ENCODE data around the gene DEPDC7. TPM values are rescaled to one million over a fixed set of nuclear protein-coding genes. Genes with fewer than 3 reads are reported as not detected.
A peak's percentile ranks its signal among the peaks of the same experiment; 100 is the strongest.
"Not testable (repeated sequence)": the region's sequence is repeated elsewhere in the genome, so short reads cannot be mapped to it uniquely, and the experiment has no call there.

DEPDC7 gene
- 0.91 TPM for polyA plus RNA-seq (2012; ENCODE audit: insufficient read depth, insufficient read length, low read depth)

DNA sequence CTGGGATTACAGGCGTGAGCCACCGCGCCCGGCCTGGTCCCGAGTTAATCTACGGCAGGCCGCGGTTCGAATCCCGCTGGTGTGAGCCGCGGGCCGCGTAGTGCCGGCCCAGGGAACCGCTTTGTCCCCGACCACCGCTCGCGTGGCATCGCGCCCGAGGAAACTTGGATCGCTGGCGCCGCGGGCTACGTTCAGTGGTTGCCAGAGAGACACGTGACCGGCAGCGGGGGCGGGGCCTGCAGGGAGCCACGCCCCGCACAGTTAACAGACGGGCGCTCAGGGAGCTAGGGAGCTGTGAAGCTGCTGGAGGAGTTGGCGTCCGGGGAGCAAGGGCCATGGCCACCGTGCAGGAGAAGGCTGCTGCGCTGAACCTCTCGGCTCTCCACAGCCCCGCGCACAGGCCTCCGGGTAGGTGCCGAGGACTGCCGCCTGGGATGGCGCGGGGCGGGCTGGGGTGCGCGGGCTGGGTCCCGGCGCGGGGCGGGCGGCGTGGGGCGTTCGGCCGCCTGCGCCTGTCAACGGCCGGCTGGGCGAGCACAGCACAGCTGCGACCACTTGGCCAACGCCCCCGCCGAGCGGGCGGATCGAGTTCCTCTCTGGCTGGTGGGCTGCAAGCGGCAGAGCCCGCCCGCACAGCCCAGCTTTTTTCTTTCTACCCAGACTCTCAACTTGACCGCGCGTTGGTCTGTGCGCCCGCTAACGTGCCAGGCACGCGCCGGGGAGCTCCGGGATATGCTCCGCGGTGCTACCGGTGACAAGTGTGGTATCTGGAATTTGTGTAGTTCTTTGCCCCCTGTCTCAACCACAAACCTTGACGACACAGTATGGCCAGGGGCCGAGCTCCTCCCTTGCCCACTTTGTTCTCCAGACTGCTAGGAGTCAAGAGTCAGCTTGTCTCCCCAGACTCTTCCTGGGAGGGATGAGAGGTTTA lies at the start of gene DEPDC7:
TSS of gene DEPDC7 (plus strand) at position 258 of the 931 bp plus-strand sequence. CDS start at position 336, 78 bp downstream.
- H3K4me1 ChIP-seq, result no peaks in the 10 kb centered on the region
- DNase-seq, result peak; percentile 88

DNA sequence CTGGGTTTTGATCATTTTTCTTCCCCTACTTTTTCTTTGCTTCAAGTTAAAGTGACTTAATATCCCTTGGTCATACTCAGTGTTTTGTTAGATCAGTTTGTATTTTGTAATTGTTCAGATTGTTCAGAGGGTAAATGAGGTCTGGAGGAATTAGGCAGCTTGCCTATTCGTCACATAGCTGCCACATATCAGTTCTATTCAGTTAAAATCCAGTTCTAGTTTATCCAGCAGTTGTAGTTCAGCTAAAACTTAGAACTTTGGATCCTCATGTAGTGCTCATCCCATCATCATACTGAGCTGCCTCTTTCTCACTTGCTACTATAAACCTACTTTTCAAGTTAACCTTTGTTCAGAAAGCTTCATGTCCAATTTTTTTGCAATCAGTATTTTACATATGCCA lies 47.1 kb upstream of the DEPDC7 start:
- Histone ChIP-seq H3K27me3 (no peaks in the 10 kb centered on the region), H3K4me1 (no peaks in the 10 kb centered on the region), H3K36me3 (no peaks in the 10 kb centered on the region), H3K9me3 (no peaks in the 10 kb centered on the region), H3K4me3 (ENCODE audit: low read depth, low read length) (no peak overlapping the region)
- TF ChIP-seq, protein P1, sequence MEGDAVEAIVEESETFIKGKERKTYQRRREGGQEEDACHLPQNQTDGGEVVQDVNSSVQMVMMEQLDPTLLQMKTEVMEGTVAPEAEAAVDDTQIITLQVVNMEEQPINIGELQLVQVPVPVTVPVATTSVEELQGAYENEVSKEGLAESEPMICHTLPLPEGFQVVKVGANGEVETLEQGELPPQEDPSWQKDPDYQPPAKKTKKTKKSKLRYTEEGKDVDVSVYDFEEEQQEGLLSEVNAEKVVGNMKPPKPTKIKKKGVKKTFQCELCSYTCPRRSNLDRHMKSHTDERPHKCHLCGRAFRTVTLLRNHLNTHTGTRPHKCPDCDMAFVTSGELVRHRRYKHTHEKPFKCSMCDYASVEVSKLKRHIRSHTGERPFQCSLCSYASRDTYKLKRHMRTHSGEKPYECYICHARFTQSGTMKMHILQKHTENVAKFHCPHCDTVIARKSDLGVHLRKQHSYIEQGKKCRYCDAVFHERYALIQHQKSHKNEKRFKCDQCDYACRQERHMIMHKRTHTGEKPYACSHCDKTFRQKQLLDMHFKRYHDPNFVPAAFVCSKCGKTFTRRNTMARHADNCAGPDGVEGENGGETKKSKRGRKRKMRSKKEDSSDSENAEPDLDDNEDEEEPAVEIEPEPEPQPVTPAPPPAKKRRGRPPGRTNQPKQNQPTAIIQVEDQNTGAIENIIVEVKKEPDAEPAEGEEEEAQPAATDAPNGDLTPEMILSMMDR (IDR thresholded peaks at IDR 0.05; ENCODE audit: low read depth, low read length), result no peak
- no peak for DNase-seq

More for the DNA sequence above, at the start of gene DEPDC7:
- H3K27me3 ChIP-seq, result no peaks in the 10 kb centered on the region
- TF ChIP-seq, protein P1 (IDR thresholded peaks at IDR 0.05; ENCODE audit: low read depth, low read length), result no peak
- H3K4me3 ChIP-seq (ENCODE audit: low read depth, low read length), result peak within 1 kb of the TSS; percentile 58
- no peaks in the 10 kb centered on the region for H3K36me3 ChIP-seq
- H3K9me3 ChIP-seq, result no peaks in the 10 kb centered on the region

DNA sequence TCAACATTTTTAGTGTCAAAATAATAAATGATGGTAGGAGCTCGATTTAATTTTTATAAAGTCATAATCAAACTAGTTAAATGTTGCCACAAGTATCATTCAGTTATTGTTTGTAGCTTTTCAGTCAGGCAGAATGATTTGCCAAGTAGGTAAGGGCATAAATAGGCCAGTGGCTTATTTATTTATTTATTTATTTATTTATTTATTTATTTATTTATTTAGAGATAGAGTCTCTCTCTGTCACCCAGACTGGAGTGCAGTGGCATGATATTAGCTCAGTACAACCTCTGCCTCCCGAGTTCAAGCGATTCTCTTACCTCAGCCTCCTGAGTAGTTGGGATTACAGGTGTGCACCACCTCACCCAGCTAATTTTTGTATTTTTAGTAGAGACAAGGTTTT lies 43.4 kb upstream of the DEPDC7 start:
- DNase-seq; H3K9me3 ChIP-seq; H3K27me3 ChIP-seq; H3K4me1 ChIP-seq; H3K36me3 ChIP-seq; H3K4me3 ChIP-seq (ENCODE audit: low read depth, low read length): not testable (repeated sequence)

DNA sequence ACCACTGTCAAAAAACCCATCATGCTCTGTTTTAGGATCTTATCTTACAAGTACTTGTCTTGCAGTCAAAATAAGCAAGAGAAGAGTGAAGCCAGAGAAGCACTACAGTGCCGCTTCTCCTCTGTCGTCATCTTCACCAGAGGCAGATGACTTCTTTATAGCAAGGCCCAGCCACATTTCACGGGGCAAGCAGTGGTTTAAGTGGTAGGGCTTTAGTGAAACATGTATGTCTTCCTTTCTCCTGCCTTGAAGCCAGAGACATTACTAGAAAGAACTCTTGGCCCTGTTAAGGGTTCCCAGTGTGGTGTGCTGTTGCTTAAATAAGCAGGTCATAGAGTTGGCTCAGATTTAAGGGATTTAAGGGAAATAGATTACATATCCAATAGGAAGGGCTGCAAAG lies 42.9 kb upstream of the DEPDC7 start:
- DNase-seq, result no peak

DNA sequence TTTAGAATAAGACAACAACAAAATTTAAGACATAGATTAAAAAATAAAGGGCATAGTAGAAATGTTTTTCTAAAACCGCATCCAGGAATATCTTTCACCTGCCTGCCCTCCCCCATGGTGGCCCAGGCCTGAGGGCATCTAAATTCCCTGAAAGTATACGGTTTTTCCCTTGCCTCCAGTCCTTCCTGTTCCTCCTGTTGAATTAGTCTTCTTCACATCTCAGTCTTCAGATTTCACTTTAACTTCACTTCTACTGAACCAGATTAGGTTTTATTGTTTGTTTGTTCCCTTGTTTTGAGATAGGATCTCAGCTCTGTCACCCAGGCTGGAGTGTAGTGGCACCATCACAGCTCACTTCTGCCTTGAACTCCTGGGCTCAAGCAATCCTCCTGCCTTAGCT lies 33.1 kb upstream of the DEPDC7 start:
- no peaks in the 10 kb centered on the region for H3K27me3 ChIP-seq
- no peaks in the 10 kb centered on the region for H3K9me3 ChIP-seq
- H3K4me3 ChIP-seq (ENCODE audit: low read depth, low read length), result no peak overlapping the region
- DNase-seq, result no peak
- TF ChIP-seq, protein P1 (IDR thresholded peaks at IDR 0.05; ENCODE audit: low read depth, low read length), result no peak
- H3K4me1 ChIP-seq, result no peaks in the 10 kb centered on the region
- no peaks in the 10 kb centered on the region for H3K36me3 ChIP-seq

More for the DNA sequence above, 42.9 kb upstream of the DEPDC7 start:
- H3K36me3 ChIP-seq, result no peaks in the 10 kb centered on the region
- no peak overlapping the region for H3K4me3 ChIP-seq (ENCODE audit: low read depth, low read length)
- TF ChIP-seq, protein P1 (IDR thresholded peaks at IDR 0.05; ENCODE audit: low read depth, low read length), result no peak
- no peaks in the 10 kb centered on the region for H3K4me1 ChIP-seq
- no peaks in the 10 kb centered on the region for H3K27me3 ChIP-seq
- no peaks in the 10 kb centered on the region for H3K9me3 ChIP-seq

DNA sequence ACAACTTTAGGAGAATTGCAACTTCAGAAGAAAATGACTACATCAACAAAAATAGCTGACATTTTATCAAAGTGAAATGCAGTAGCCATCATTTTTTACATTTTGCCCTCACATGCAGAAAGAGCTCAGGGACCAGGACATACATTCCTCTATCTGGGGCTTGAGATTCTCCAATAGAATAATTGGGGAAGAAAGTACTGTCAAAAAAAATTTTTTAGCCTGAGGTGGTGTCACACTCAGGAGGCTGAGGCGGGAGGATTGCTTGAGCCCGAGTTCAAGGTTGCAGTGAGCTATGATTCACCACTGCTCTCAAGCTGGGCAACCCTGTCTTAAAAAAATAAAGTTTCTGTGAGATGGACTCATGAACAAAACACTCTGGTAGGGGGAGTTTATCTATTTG lies 32.2 kb upstream of the DEPDC7 start:
- TF ChIP-seq, protein P1 (IDR thresholded peaks at IDR 0.05; ENCODE audit: low read depth, low read length), result no peak
- H3K4me1 ChIP-seq, result no peaks in the 10 kb centered on the region
- no peaks in the 10 kb centered on the region for H3K27me3 ChIP-seq
- H3K36me3 ChIP-seq, result no peaks in the 10 kb centered on the region
- no peak overlapping the region for H3K4me3 ChIP-seq (ENCODE audit: low read depth, low read length)
- DNase-seq, result no peak
- H3K9me3 ChIP-seq, result no peaks in the 10 kb centered on the region

All from BE2C (cell line).